ENCODE data around the gene MAN2B2. TPM values are rescaled to one million over a fixed set of nuclear protein-coding genes. Genes with fewer than 3 reads are reported as not detected.

Gene MAN2B2
- total and polyA plus RNA-seq, 5 donors from 2014 or later: 15.6 to 43.8 (median 23.1) TPM

DNA sequence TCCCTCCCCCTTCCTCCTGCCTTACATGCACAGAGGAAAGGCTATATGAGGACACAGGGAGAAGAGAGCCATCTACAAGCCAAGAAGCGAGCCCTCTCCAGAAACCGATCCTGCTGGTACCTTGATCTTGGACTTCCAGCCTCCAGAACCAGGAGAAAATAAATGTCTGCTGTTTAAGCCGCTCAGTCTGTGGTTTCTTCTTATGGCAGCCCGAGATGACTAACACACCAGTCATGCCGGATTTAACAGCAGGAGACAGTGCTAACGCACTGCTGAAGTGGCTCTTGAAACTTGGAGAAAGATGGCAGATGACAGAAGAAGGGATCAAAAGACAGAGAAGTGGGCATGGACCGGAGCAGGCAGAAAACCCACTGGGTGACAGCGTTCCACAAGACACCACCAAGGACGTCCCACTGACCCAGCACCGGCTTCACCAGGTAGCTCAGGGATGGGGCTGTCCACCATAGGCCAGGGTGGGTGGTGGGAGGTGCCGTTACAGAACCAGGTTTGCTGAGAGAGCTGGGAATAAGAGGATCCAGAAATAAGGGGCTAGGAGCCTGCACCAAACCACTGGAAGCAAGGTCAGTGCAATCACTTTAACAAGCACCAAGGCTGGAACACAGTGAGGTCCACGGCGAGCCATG lies 6.2 kb upstream of the MAN2B2 start:
- Histone ChIP-seq H3K4me1 (ENCODE audit: control insufficient read depth, insufficient read depth, low read length, poor library complexity, severe bottlenecking) (peaks cover 7% of the 10 kb centered on the region), H3K9me3 (ENCODE audit: control insufficient read depth in 2 of 2, low read length in 2 of 2) (no peaks in the 10 kb centered on the region), H3K4me3 (ENCODE audit: low read depth, low read length) (no peak overlapping the region), H3K27me3 (ENCODE audit: control insufficient read depth, insufficient read depth, low read length) (no peaks in the 10 kb centered on the region), H3K27ac (ENCODE audit: insufficient read depth, low read length, poor library complexity, severe bottlenecking) (no peak overlapping the region), H3K36me3 (ENCODE audit: control insufficient read depth, insufficient read depth, low read length) (no peaks in the 10 kb centered on the region)
- DNase-seq (no peak), ATAC-seq (ENCODE audit: low read depth in 2 of 2) (no peak)
- peaks cover 0 to 1% (median 0%) of the 10 kb centered on the region in 7 donors for H3K9me3 Mint-ChIP-seq
- no peak overlapping the region for H3K27ac Mint-ChIP-seq
- no peak overlapping the region for H3K4me3 Mint-ChIP-seq
- peaks cover 0 to 9% (median 0%) of the 10 kb centered on the region in 4 donors for H3K4me1 Mint-ChIP-seq
- H3K36me3 Mint-ChIP-seq: no peaks in the 10 kb centered on the region
- H3K27me3 Mint-ChIP-seq: peaks cover 42% of the 10 kb centered on the region

DNA sequence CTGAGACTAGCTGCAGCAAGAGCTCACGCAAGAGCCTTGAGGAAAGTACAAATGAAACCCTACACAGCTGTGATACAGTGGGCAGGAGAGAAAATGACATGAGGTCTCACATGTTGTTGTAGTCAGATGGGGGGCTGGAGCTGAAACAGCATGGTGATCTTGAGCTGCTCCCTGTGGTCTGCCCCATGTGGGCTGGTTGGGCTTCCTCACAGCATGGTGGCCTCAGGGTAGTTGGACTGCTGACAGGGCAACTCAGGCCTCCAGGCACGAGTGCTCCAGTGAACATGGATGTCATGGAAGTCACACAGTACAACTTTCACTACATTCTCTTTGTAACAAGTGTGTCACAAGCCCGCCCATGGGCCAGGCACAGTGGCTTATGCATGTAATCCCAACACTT lies 3.4 kb upstream of the MAN2B2 start:
- Mint-ChIP-seq H3K27ac (no peak overlapping the region), H3K36me3 (no peaks in the 10 kb centered on the region), H3K27me3 (peaks cover 23% of the 10 kb centered on the region), H3K9me3 (no peaks in the 10 kb centered on the region), H3K4me3 (peak overlapping the region in 2 of 4 donors; percentile 59 to 64), H3K4me1 (peaks cover 0 to 14% (median 2%) of the 10 kb centered on the region in 4 donors)
- Histone ChIP-seq H3K27ac (ENCODE audit: insufficient read depth, low read length, poor library complexity, severe bottlenecking) (no peak overlapping the region), H3K36me3 (ENCODE audit: control insufficient read depth, insufficient read depth, low read length) (peaks cover 3% of the 10 kb centered on the region), H3K9me3 (ENCODE audit: control insufficient read depth in 2 of 2, low read length in 2 of 2) (no peaks in the 10 kb centered on the region), H3K27me3 (ENCODE audit: control insufficient read depth, insufficient read depth, low read length) (no peaks in the 10 kb centered on the region), H3K4me3 (ENCODE audit: low read depth, low read length) (no peak overlapping the region), H3K4me1 (ENCODE audit: control insufficient read depth, insufficient read depth, low read length, poor library complexity, severe bottlenecking) (peaks cover 26% of the 10 kb centered on the region)
- no peak for DNase-seq
- ATAC-seq (ENCODE audit: low read depth in 2 of 2): no peak

DNA sequence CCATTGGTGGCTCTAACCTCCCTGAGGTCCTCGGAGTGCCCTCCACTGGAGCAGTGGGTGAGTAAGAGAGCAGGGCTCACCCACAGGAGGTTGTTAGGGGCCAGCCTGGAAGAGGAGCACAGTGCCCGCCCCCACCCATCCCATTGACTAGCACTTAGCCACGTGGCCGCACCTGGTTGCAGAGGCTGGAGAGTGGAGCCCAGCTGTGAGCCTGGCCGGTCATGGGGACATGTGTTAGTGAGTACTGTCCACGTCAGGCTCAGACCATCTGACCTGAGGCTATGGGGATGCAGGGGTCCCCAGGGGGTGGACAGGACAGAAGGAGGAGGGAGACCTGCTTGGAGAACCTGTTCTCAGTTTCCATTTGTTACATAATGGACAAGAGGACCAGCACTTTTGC lies 1.4 kb upstream of the MAN2B2 start:
- peaks cover 21% of the 10 kb centered on the region for H3K36me3 ChIP-seq (ENCODE audit: control insufficient read depth, insufficient read depth, low read length)
- ATAC-seq (ENCODE audit: low read depth in 2 of 2) (no peak), DNase-seq (no peak)
- Mint-ChIP-seq H3K27ac (peak overlapping the region in 1 of 3 donors; percentile 87), H3K36me3 (peaks cover 8% of the 10 kb centered on the region), H3K4me1 (peaks cover 0 to 20% (median 6%) of the 10 kb centered on the region in 4 donors), H3K9me3 (no peaks in the 10 kb centered on the region), H3K4me3 (peak overlapping the region; percentile 72 to 93 (median 82)), H3K27me3 (peaks cover 15% of the 10 kb centered on the region)
- no peak overlapping the region for H3K4me3 ChIP-seq (ENCODE audit: low read depth, low read length)
- no peaks in the 10 kb centered on the region for H3K27me3 ChIP-seq (ENCODE audit: control insufficient read depth, insufficient read depth, low read length)
- H3K4me1 ChIP-seq (ENCODE audit: control insufficient read depth, insufficient read depth, low read length, poor library complexity, severe bottlenecking): peaks cover 26% of the 10 kb centered on the region
- H3K27ac ChIP-seq (ENCODE audit: insufficient read depth, low read length, poor library complexity, severe bottlenecking): no peak overlapping the region
- H3K9me3 ChIP-seq (ENCODE audit: control insufficient read depth in 2 of 2, low read length in 2 of 2): no peaks in the 10 kb centered on the region

DNA sequence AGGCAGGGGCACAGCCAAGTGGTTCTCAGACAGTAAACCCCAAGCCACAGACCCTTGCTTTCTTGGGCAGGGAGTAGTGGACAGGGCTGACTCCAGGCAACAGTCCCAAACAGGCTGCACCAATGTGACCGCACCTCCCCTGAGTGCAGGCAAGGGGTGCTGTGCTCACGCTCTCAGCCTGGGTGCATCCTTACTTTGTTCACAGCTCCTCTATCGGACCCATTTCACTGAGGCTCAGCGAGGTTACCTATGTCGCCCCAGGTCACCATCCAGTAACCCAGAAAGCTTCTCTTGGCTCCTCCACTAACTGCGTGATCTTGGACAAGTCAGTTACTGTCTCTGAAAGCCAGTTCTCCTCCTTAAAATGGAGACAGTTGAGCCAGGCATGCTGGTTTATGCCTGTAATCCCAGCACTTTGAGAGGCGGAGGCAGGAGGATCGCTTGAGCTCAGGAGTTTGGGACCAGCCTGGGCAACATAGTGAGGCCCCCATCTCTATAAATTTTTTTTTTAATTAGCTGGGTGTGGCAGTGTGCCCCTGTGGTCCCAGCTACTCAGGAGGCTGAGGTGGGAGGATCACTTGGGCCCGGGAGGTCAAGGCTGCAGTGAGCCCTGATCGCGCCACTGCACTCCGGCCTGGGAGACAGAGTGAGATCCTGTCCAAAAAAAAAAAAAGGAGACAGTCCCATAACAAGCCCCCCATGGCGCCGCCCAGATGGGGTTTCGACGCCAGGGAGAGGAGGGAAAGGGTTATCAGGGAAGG lies 823 bp upstream of the MAN2B2 start:
- no peak for ATAC-seq (ENCODE audit: low read depth in 2 of 2)
- Mint-ChIP-seq H3K27ac (peak overlapping the region in 2 of 3 donors; percentile 80 to 87), H3K4me1 (peaks cover 0 to 20% (median 6%) of the 10 kb centered on the region in 4 donors), H3K4me3 (peak overlapping the region; percentile 72 to 93 (median 82)), H3K9me3 (no peaks in the 10 kb centered on the region), H3K36me3 (peaks cover 8% of the 10 kb centered on the region), H3K27me3 (peaks cover 12% of the 10 kb centered on the region)
- H3K36me3 ChIP-seq (ENCODE audit: control insufficient read depth, insufficient read depth, low read length): peaks cover 24% of the 10 kb centered on the region
- no peaks in the 10 kb centered on the region for H3K27me3 ChIP-seq (ENCODE audit: control insufficient read depth, insufficient read depth, low read length)
- H3K4me1 ChIP-seq (ENCODE audit: control insufficient read depth, insufficient read depth, low read length, poor library complexity, severe bottlenecking): peaks cover 26% of the 10 kb centered on the region
- DNase-seq: no peak
- H3K4me3 ChIP-seq (ENCODE audit: low read depth, low read length): peak overlapping the region; percentile 68
- H3K27ac ChIP-seq (ENCODE audit: insufficient read depth, low read length, poor library complexity, severe bottlenecking): peak overlapping the region; percentile 75
- no peaks in the 10 kb centered on the region for H3K9me3 ChIP-seq (ENCODE audit: control insufficient read depth in 2 of 2, low read length in 2 of 2)

DNA sequence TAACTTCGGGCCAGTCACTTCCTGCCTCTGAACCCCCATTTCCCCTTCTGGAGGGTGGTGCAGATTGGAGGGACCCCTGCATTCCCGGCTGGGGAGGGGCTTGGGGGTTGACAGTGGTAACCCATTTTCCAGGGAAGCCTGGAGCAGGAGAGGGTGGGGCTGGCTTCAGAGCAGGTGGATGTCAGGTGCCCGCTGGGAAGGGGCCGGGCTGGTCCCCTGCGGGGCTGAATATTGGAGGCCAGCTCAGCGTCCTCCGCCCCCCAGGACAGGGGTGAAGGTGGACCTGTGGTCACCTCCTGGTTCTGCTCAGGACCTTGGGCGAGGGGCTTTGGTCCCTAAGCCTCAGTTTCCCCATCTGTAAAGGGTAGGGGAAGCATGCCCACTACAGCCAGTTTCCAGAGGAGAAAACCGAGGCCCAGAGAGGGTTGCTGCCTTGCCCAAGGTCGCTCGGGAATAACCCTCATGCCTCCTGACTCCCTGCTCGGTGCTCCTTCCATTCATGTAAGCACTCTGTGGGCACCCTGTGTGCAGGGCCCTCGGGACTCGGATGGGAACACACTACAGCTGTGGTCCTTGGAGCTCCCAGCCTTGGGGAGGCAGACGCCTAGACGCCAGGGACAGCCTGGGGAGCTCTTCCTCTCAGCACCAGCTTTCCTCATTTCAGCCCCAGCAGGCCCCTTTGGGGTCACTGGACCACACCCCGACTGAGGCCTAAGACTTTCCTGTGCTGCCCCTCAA lies 683 bp downstream of the MAN2B2 start:
- no peaks in the 10 kb centered on the region for H3K27me3 ChIP-seq (ENCODE audit: control insufficient read depth, insufficient read depth, low read length)
- Mint-ChIP-seq H3K27me3 (peaks cover 5% of the 10 kb centered on the region), H3K4me3 (peak overlapping the region; percentile 76 to 90 (median 88)), H3K27ac (peak overlapping the region; percentile 83 to 91 (median 87)), H3K4me1 (peaks cover 0 to 23% (median 8%) of the 10 kb centered on the region in 4 donors), H3K9me3 (peaks cover 0 to 2% (median 0%) of the 10 kb centered on the region in 7 donors), H3K36me3 (peaks cover 23% of the 10 kb centered on the region)
- peak overlapping the region; percentile 75 for H3K27ac ChIP-seq (ENCODE audit: insufficient read depth, low read length, poor library complexity, severe bottlenecking)
- peaks cover 39% of the 10 kb centered on the region for H3K36me3 ChIP-seq (ENCODE audit: control insufficient read depth, insufficient read depth, low read length)
- H3K4me3 ChIP-seq (ENCODE audit: low read depth, low read length): peak overlapping the region; percentile 64
- no peak for DNase-seq
- no peaks in the 10 kb centered on the region for H3K9me3 ChIP-seq (ENCODE audit: control insufficient read depth in 2 of 2, low read length in 2 of 2)
- no peak for ATAC-seq (ENCODE audit: low read depth in 2 of 2)
- H3K4me1 ChIP-seq (ENCODE audit: control insufficient read depth, insufficient read depth, low read length, poor library complexity, severe bottlenecking): peaks cover 26% of the 10 kb centered on the region

DNA sequence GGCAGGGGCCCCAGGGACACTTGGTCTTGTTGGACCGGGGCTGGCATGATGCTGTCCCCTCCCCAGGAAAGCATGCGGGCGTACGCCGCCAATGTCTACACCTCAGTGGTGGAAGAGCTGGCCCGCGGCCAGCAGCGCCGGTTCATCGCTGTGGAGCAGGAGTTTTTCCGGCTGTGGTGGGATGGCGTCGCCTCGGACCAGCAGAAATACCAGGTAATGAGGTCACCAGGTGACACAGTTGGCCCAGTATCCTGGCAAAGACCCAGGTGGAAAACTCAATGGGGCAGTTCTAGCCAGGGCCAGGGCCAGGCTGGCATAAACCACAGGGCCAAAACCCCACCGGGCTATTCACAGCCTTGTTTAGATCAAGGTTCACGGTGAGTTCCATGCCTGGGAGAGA lies 1.5 kb downstream of the MAN2B2 start:
- no peaks in the 10 kb centered on the region for H3K9me3 ChIP-seq (ENCODE audit: control insufficient read depth in 2 of 2, low read length in 2 of 2)
- DNase-seq (no peak), ATAC-seq (ENCODE audit: low read depth in 2 of 2) (no peak)
- H3K27me3 ChIP-seq (ENCODE audit: control insufficient read depth, insufficient read depth, low read length): no peaks in the 10 kb centered on the region
- H3K4me1 ChIP-seq (ENCODE audit: control insufficient read depth, insufficient read depth, low read length, poor library complexity, severe bottlenecking): peaks cover 26% of the 10 kb centered on the region
- Mint-ChIP-seq H3K4me3 (peak overlapping the region; percentile 76 to 87 (median 83)), H3K4me1 (peaks cover 0 to 23% (median 6%) of the 10 kb centered on the region in 4 donors), H3K27me3 (no peaks in the 10 kb centered on the region), H3K27ac (peak overlapping the region in 2 of 3 donors; percentile 40 to 88), H3K36me3 (peaks cover 30% of the 10 kb centered on the region), H3K9me3 (peaks cover 0 to 2% (median 0%) of the 10 kb centered on the region in 7 donors)
- peaks cover 47% of the 10 kb centered on the region for H3K36me3 ChIP-seq (ENCODE audit: control insufficient read depth, insufficient read depth, low read length)
- H3K4me3 ChIP-seq (ENCODE audit: low read depth, low read length): no peak overlapping the region
- no peak overlapping the region for H3K27ac ChIP-seq (ENCODE audit: insufficient read depth, low read length, poor library complexity, severe bottlenecking)

DNA sequence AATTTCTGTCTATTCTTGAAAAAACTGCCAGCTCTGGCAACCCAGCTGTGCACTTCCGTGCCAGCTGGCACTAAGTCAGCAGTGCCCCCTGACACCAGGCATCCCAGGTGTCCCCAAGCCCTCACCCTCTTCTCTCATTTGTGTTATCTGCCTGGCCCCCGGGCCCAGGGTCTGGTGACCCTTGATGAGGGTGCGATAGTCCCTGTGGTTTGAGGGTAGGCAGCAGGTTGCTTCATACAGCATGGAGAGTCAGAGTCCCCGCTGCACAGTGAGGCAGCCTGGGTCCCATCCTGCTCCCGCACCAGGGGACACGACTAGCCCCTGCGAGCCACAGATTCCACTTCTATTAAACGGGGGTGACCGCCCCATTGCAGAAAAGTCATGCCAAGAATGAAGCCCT lies 1.9 kb downstream of the MAN2B2 start:
- no peaks in the 10 kb centered on the region for H3K9me3 ChIP-seq (ENCODE audit: control insufficient read depth in 2 of 2, low read length in 2 of 2)
- no peak overlapping the region for H3K27ac ChIP-seq (ENCODE audit: insufficient read depth, low read length, poor library complexity, severe bottlenecking)
- H3K4me3 ChIP-seq (ENCODE audit: low read depth, low read length): no peak overlapping the region
- no peaks in the 10 kb centered on the region for H3K27me3 ChIP-seq (ENCODE audit: control insufficient read depth, insufficient read depth, low read length)
- Mint-ChIP-seq H3K4me1 (peaks cover 0 to 23% (median 6%) of the 10 kb centered on the region in 4 donors), H3K27ac (peak overlapping the region in 2 of 3 donors; percentile 40 to 88), H3K36me3 (peaks cover 30% of the 10 kb centered on the region), H3K27me3 (no peaks in the 10 kb centered on the region), H3K4me3 (peak overlapping the region; percentile 76 to 87 (median 82)), H3K9me3 (peaks cover 0 to 2% (median 0%) of the 10 kb centered on the region in 7 donors)
- no peak for DNase-seq
- H3K4me1 ChIP-seq (ENCODE audit: control insufficient read depth, insufficient read depth, low read length, poor library complexity, severe bottlenecking): peaks cover 26% of the 10 kb centered on the region
- no peak for ATAC-seq (ENCODE audit: low read depth in 2 of 2)
- H3K36me3 ChIP-seq (ENCODE audit: control insufficient read depth, insufficient read depth, low read length): peaks cover 52% of the 10 kb centered on the region

Data from CD4-positive, CD25-positive, alpha-beta regulatory T cell (primary cell).